ENCODE measurements around the gene KCTD2.

The KCTD2 gene

GRCh38 chr17:75001915-75002843, 44.8 kb upstream of the KCTD2 start:
- Histone ChIP-seq H4K20me1 (ENCODE audit: low read depth, low read length) (no peaks in the 10 kb centered on the region), H3K27ac (ENCODE audit: low read depth, low read length) (no peak overlapping the region), H3K4me2 (ENCODE audit: low read depth, low read length, poor library complexity, severe bottlenecking) (no peak overlapping the region), H3F3A (ENCODE audit: insufficient read depth) (no peaks in the 10 kb centered on the region), H2AFZ (ENCODE audit: low read depth, low read length, severe bottlenecking) (no peak overlapping the region), H3K9me2 (replicated peaks; ENCODE audit: insufficient read depth, low read length) (no peaks in the 10 kb centered on the region), H3K9me3 (ENCODE audit: insufficient read depth, low read length) (no peaks in the 10 kb centered on the region), H3K9ac (ENCODE audit: low read length) (no peak overlapping the region), H3K27me3 (ENCODE audit: low read length) (no peaks in the 10 kb centered on the region), H3K4me3 (ENCODE audit: insufficient read depth, low read length, poor library complexity, severe bottlenecking) (no peak overlapping the region), H3K79me2 (ENCODE audit: insufficient read depth, low read length) (no peaks in the 10 kb centered on the region), H3K36me3 (ENCODE audit: low read length) (no peaks in the 10 kb centered on the region)
- TF ChIP-seq EZH2phosphoT487 (conservative IDR thresholded peaks at IDR 0.05; ENCODE audit: low read length) (no peak), CTCF (IDR thresholded peaks at IDR 0.05; ENCODE audit: insufficient read depth, low read length, poor library complexity, severe bottlenecking) (no peak)

- Histone ChIP-seq H3K27me3 (ENCODE audit: low read length) (no peaks in the 10 kb centered on the region), H3K27ac (ENCODE audit: low read depth, low read length) (no peak overlapping the region), H3K79me2 (ENCODE audit: insufficient read depth, low read length) (no peaks in the 10 kb centered on the region), H3K4me3 (ENCODE audit: insufficient read depth, low read length, poor library complexity, severe bottlenecking) (no peak overlapping the region), H3K9me2 (replicated peaks; ENCODE audit: insufficient read depth, low read length) (no peaks in the 10 kb centered on the region), H3F3A (ENCODE audit: insufficient read depth) (no peaks in the 10 kb centered on the region), H2AFZ (ENCODE audit: low read depth, low read length, severe bottlenecking) (no peak overlapping the region), H3K4me2 (ENCODE audit: low read depth, low read length, poor library complexity, severe bottlenecking) (no peak overlapping the region), H4K20me1 (ENCODE audit: low read depth, low read length) (no peaks in the 10 kb centered on the region), H3K9me3 (ENCODE audit: insufficient read depth, low read length) (no peaks in the 10 kb centered on the region), H3K36me3 (ENCODE audit: low read length) (no peaks in the 10 kb centered on the region), H3K9ac (ENCODE audit: low read length) (no peak overlapping the region)
- TF ChIP-seq CTCF (IDR thresholded peaks at IDR 0.05; ENCODE audit: insufficient read depth, low read length, poor library complexity, severe bottlenecking), result no peak
These were observed 43.7 kb upstream of the KCTD2 start for GRCh38 chr17:75003070-75003956.

GRCh38 chr17:75003957-75004355, 43.1 kb upstream of the KCTD2 start:
- Histone ChIP-seq H3K36me3 (ENCODE audit: low read length) (no peaks in the 10 kb centered on the region), H2AFZ (ENCODE audit: low read depth, low read length, severe bottlenecking) (no peak overlapping the region), H3K79me2 (ENCODE audit: insufficient read depth, low read length) (no peaks in the 10 kb centered on the region), H3K4me3 (ENCODE audit: insufficient read depth, low read length, poor library complexity, severe bottlenecking) (no peak overlapping the region), H4K20me1 (ENCODE audit: low read depth, low read length) (no peaks in the 10 kb centered on the region), H3K9me3 (ENCODE audit: insufficient read depth, low read length) (no peaks in the 10 kb centered on the region), H3K27ac (ENCODE audit: low read depth, low read length) (no peak overlapping the region), H3K4me2 (ENCODE audit: low read depth, low read length, poor library complexity, severe bottlenecking) (no peak overlapping the region), H3K9me2 (replicated peaks; ENCODE audit: insufficient read depth, low read length) (no peaks in the 10 kb centered on the region), H3K9ac (ENCODE audit: low read length) (no peak overlapping the region), H3F3A (ENCODE audit: insufficient read depth) (no peaks in the 10 kb centered on the region), H3K27me3 (ENCODE audit: low read length) (no peaks in the 10 kb centered on the region)
- TF ChIP-seq CTCF (IDR thresholded peaks at IDR 0.05; ENCODE audit: insufficient read depth, low read length, poor library complexity, severe bottlenecking) (no peak), EZH2phosphoT487 (conservative IDR thresholded peaks at IDR 0.05; ENCODE audit: low read length) (no peak)
